ENCODE data around the gene BUB1. TPM values are rescaled to one million over a fixed set of nuclear protein-coding genes. Genes with fewer than 3 reads are reported as not detected.

Gene BUB1
- total and polyA plus RNA-seq, 2 donors (not counting 1 experiment from before 2014, with no cell fraction given), result 9.9 to 11.2 TPM

- no peak for DNase-seq (ENCODE audit: low read depth in 2 of 2)
- H3K79me2 ChIP-seq (ENCODE audit: control insufficient read depth, insufficient read depth, low read length), result no peaks in the 10 kb centered on the region
- no peak overlapping the region for H3K4me2 ChIP-seq (ENCODE audit: extremely low read depth, insufficient read depth, low read length)
- no peaks in the 10 kb centered on the region for H3K4me1 ChIP-seq (ENCODE audit: control insufficient read depth, extremely low read depth, insufficient read depth, low read length)
- H4K20me1 ChIP-seq (ENCODE audit: control insufficient read depth, extremely low read depth, insufficient read depth, low read length), result no peaks in the 10 kb centered on the region
- peaks cover 16% of the 10 kb centered on the region for H3K27me3 ChIP-seq (ENCODE audit: control insufficient read depth, insufficient read depth, low read length)
- H3K4me3 ChIP-seq (replicated peaks in 1 of 4; ENCODE audit: control extremely low read depth in 1 of 4, insufficient read depth in 1 of 4, low read depth in 3 of 4, low read length in 4 of 4), result no peak overlapping the region
- H3K9me3 ChIP-seq (ENCODE audit: control insufficient read depth, insufficient read depth, low read depth, low read length), result no peaks in the 10 kb centered on the region
- H3K36me3 ChIP-seq (ENCODE audit: control insufficient read depth, insufficient read depth, low read length), result no peaks in the 10 kb centered on the region
- TF ChIP-seq EZH2 (IDR thresholded peaks at IDR 0.05; ENCODE audit: low read length, missing control alignments), result no peak
- TF ChIP-seq, protein P1, sequence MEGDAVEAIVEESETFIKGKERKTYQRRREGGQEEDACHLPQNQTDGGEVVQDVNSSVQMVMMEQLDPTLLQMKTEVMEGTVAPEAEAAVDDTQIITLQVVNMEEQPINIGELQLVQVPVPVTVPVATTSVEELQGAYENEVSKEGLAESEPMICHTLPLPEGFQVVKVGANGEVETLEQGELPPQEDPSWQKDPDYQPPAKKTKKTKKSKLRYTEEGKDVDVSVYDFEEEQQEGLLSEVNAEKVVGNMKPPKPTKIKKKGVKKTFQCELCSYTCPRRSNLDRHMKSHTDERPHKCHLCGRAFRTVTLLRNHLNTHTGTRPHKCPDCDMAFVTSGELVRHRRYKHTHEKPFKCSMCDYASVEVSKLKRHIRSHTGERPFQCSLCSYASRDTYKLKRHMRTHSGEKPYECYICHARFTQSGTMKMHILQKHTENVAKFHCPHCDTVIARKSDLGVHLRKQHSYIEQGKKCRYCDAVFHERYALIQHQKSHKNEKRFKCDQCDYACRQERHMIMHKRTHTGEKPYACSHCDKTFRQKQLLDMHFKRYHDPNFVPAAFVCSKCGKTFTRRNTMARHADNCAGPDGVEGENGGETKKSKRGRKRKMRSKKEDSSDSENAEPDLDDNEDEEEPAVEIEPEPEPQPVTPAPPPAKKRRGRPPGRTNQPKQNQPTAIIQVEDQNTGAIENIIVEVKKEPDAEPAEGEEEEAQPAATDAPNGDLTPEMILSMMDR (conservative IDR thresholded peaks at IDR 0.05 in 1 of 2, IDR thresholded peaks at IDR 0.05 in 1 of 2; ENCODE audit: low read depth in 1 of 2, low read length in 2 of 2), result no peak
- H3K9ac ChIP-seq (ENCODE audit: insufficient read depth, low read length), result no peak overlapping the region
- no peak overlapping the region for H2AFZ ChIP-seq (ENCODE audit: low read length)
- no peak overlapping the region for H3K27ac ChIP-seq (ENCODE audit: insufficient read depth, low read length)
Measured at GRCh38 chr2:110718990-110719389, 41.1 kb upstream of the BUB1 start.

DNA sequence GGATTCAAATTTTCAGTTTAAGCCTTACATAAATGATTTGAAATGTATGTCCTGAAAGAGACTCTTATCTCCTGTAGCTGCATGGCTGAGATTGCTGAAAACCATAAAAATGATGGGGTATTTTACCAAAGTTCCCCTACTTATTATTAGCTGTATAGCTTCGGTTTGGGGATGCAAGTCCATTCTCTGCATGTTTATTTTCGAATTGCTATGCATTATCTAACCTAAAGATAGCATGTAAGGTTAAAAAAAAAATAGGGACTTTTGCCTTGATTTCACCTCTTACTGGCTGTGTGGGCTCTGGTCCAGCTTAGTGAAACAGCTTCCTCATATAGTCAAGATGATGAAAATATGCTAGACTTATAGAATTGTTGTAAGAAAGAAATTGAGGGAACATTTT is 40.5 kb upstream of the BUB1 start:
- no peak overlapping the region for H3K4me3 ChIP-seq (replicated peaks in 1 of 4; ENCODE audit: control extremely low read depth in 1 of 4, insufficient read depth in 1 of 4, low read depth in 3 of 4, low read length in 4 of 4)
- no peak overlapping the region for H3K9ac ChIP-seq (ENCODE audit: insufficient read depth, low read length)
- DNase-seq (ENCODE audit: low read depth in 2 of 2), result no peak
- H3K79me2 ChIP-seq (ENCODE audit: control insufficient read depth, insufficient read depth, low read length), result no peaks in the 10 kb centered on the region
- H3K4me1 ChIP-seq (ENCODE audit: control insufficient read depth, extremely low read depth, insufficient read depth, low read length), result no peaks in the 10 kb centered on the region
- no peaks in the 10 kb centered on the region for H3K36me3 ChIP-seq (ENCODE audit: control insufficient read depth, insufficient read depth, low read length)
- H3K9me3 ChIP-seq (ENCODE audit: control insufficient read depth, insufficient read depth, low read depth, low read length), result no peaks in the 10 kb centered on the region
- TF ChIP-seq EZH2 (IDR thresholded peaks at IDR 0.05; ENCODE audit: low read length, missing control alignments), result no peak
- TF ChIP-seq, protein P1 (conservative IDR thresholded peaks at IDR 0.05 in 1 of 2, IDR thresholded peaks at IDR 0.05 in 1 of 2; ENCODE audit: low read depth in 1 of 2, low read length in 2 of 2), result no peak
- H3K4me2 ChIP-seq (ENCODE audit: extremely low read depth, insufficient read depth, low read length), result no peak overlapping the region
- H3K27me3 ChIP-seq (ENCODE audit: control insufficient read depth, insufficient read depth, low read length), result peaks cover 19% of the 10 kb centered on the region
- H3K27ac ChIP-seq (ENCODE audit: insufficient read depth, low read length), result no peak overlapping the region
- H4K20me1 ChIP-seq (ENCODE audit: control insufficient read depth, extremely low read depth, insufficient read depth, low read length), result no peaks in the 10 kb centered on the region
- no peak overlapping the region for H2AFZ ChIP-seq (ENCODE audit: low read length)

GRCh38 chr2:110717734-110718133 is 39.9 kb upstream of the BUB1 start:
- Histone ChIP-seq H3K36me3 (ENCODE audit: control insufficient read depth, insufficient read depth, low read length) (no peaks in the 10 kb centered on the region), H3K27me3 (ENCODE audit: control insufficient read depth, insufficient read depth, low read length) (peaks cover 18% of the 10 kb centered on the region)
- peak in 1 of 2 donors; percentile 54 for DNase-seq (ENCODE audit: low read depth in 2 of 2)

More at GRCh38 chr2:110717734-110718133, 39.9 kb upstream of the BUB1 start:
- H3K79me2 ChIP-seq (ENCODE audit: control insufficient read depth, insufficient read depth, low read length), result no peaks in the 10 kb centered on the region
- no peak overlapping the region for H3K4me3 ChIP-seq (replicated peaks in 1 of 4; ENCODE audit: control extremely low read depth in 1 of 4, insufficient read depth in 1 of 4, low read depth in 3 of 4, low read length in 4 of 4)
- H3K9ac ChIP-seq (ENCODE audit: insufficient read depth, low read length), result no peak overlapping the region
- TF ChIP-seq, protein P1 (conservative IDR thresholded peaks at IDR 0.05 in 1 of 2, IDR thresholded peaks at IDR 0.05 in 1 of 2; ENCODE audit: low read depth in 1 of 2, low read length in 2 of 2), result no peak
- no peak for TF ChIP-seq EZH2 (IDR thresholded peaks at IDR 0.05; ENCODE audit: low read length, missing control alignments)
- no peak overlapping the region for H3K27ac ChIP-seq (ENCODE audit: insufficient read depth, low read length)
- no peaks in the 10 kb centered on the region for H3K4me1 ChIP-seq (ENCODE audit: control insufficient read depth, extremely low read depth, insufficient read depth, low read length)
- no peaks in the 10 kb centered on the region for H3K9me3 ChIP-seq (ENCODE audit: control insufficient read depth, insufficient read depth, low read depth, low read length)
- H4K20me1 ChIP-seq (ENCODE audit: control insufficient read depth, extremely low read depth, insufficient read depth, low read length), result no peaks in the 10 kb centered on the region
- no peak overlapping the region for H3K4me2 ChIP-seq (ENCODE audit: extremely low read depth, insufficient read depth, low read length)
- H2AFZ ChIP-seq (ENCODE audit: low read length), result no peak overlapping the region
